Testis (tissue), 2 donors: ENCODE data around the gene CTAG2.

ENCODE experiments used
- CTCF ChIP-seq, 3 experiments: fragments of 450-650 bp in 2 of 3; fragments of 200-600 bp in 1 of 3; sonication (generic) in 1 of 3; IDR thresholded peaks; one replicate each; pipeline ENCODE4 v1.5.1; 2016 to 2019; ENCODE audit warnings: antibody characterized with exemption in 3 of 3, mild to moderate bottlenecking in 2 of 3, moderate library complexity in 1 of 3
- POLR2A ChIP-seq: fragments of 450-650 bp; IDR thresholded peaks from one replicate; pipeline ENCODE4 v1.6.1; 2017; ENCODE audit warnings: antibody characterized with exemption, mild to moderate bottlenecking, moderate library complexity

- TF ChIP-seq POLR2A, result no peak
- no peak for TF ChIP-seq CTCF (IDR thresholded peaks at IDR 0.05)
These were observed 3.9 kb upstream of the CTAG2 start for GRCh38 chrX:154657226-154657805.
